ENCODE measurements around the gene SLC22A9.

The SLC22A9 gene

DNA sequence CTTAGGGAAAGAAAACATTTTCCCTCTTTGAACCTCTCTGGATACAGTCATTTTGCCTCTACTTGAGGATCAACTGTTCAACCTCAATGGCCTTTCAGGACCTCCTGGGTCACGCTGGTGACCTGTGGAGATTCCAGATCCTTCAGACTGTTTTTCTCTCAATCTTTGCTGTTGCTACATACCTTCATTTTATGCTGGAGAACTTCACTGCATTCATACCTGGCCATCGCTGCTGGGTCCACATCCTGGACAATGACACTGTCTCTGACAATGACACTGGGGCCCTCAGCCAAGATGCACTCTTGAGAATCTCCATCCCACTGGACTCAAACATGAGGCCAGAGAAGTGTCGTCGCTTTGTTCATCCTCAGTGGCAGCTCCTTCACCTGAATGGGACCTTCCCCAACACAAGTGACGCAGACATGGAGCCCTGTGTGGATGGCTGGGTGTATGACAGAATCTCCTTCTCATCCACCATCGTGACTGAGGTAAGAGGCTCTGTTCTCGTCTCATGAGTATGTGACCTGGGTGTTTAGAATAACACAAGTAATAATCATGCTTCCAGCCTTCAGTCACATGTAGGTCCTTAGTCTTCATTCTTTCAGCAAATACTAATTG is 495 bp downstream of the SLC22A9 start:
- no peak overlapping the region for H3K4me3 ChIP-seq (ENCODE audit: low read length)
- TF ChIP-seq, protein P1, sequence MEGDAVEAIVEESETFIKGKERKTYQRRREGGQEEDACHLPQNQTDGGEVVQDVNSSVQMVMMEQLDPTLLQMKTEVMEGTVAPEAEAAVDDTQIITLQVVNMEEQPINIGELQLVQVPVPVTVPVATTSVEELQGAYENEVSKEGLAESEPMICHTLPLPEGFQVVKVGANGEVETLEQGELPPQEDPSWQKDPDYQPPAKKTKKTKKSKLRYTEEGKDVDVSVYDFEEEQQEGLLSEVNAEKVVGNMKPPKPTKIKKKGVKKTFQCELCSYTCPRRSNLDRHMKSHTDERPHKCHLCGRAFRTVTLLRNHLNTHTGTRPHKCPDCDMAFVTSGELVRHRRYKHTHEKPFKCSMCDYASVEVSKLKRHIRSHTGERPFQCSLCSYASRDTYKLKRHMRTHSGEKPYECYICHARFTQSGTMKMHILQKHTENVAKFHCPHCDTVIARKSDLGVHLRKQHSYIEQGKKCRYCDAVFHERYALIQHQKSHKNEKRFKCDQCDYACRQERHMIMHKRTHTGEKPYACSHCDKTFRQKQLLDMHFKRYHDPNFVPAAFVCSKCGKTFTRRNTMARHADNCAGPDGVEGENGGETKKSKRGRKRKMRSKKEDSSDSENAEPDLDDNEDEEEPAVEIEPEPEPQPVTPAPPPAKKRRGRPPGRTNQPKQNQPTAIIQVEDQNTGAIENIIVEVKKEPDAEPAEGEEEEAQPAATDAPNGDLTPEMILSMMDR (conservative IDR thresholded peaks at IDR 0.05; ENCODE audit: low read depth, low read length): no peak
- no peak for DNase-seq (ENCODE audit: low read depth)

DNA sequence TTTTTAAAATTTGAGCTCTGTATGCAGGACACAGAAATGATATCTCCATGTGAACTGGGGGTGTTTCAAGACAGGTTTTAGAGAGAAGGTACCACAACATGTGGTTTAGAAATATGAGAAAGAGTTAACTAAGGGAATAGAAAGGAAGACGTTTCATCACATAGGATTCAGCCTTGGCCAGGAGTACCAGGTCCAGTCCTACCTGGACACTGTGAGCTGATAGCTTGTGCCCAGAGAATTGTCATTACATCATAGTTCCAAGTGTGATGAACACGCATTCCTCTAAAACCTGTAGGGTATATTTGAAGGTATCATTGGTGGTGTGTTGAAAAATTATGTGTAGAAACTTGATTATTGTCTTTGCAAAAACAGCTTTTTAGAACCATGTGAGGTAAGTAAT is 1.8 kb downstream of the SLC22A9 start:
- no peak overlapping the region for H3K4me3 ChIP-seq (ENCODE audit: low read length)
- TF ChIP-seq, protein P1 (conservative IDR thresholded peaks at IDR 0.05; ENCODE audit: low read depth, low read length): no peak
- no peak for DNase-seq (ENCODE audit: low read depth)

DNA sequence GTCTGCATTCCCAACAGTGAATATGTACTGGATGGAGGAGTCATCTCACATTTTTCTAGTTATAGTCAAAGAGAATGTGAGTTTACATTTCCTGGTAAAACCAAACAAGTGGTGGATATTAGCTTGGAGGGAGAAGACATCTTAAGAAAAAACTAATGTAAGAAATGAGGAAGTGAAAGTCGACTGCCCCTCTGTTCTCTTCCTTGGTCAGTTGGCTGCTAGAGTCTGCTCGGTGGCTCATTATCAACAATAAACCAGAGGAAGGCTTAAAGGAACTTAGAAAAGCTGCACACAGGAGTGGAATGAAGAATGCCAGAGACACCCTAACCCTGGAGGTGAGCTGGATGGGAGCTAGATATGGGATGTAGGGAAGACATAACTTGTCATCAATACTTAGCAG is 5.8 kb downstream of the SLC22A9 start:
- no peak overlapping the region for H3K4me3 ChIP-seq (ENCODE audit: low read length)
- TF ChIP-seq, protein P1 (conservative IDR thresholded peaks at IDR 0.05; ENCODE audit: low read depth, low read length): no peak
- DNase-seq (ENCODE audit: low read depth): no peak

DNA sequence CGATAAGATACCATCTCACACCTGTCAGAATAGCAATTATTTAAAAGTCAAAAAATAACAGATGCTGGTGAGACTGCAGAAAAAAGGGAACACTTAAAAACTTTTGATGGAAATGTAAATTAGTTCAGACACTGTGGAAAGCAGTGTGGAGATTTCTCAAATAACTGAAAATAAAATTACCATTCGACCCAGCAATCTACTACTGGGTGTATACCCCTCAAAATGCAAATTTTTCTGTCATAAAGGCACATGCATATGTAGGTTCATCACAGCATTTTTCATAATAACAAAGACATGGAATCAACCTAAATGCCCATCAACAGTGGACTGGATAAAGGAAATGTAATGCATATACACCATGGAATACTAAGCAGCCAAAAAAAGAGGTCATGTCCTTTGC is 10.5 kb downstream of the SLC22A9 start:
- TF ChIP-seq, protein P1 (conservative IDR thresholded peaks at IDR 0.05; ENCODE audit: low read depth, low read length): no peak
- no peak for DNase-seq (ENCODE audit: low read depth)

DNA sequence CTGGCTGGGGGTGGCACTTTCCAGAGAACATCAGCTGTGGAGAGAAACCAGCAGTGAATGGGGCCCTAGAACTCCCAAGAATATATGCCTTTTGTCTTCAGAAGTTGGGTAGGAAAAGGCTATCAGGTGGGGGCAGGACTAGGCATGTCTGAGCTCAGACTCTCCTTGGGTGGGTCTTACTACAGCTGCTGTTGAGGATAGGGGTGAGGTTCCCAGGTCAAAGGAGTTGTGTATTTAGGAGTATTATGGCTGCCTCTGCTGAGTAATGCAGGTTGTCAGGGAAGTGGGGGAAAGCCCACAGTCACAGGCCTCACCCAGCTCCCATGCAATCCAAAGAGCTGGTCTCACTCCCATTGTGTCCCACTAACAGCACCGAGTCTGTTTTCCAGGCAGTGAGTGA is 26.1 kb downstream of the SLC22A9 start:
- no peak for DNase-seq (ENCODE audit: low read depth)
- no peak overlapping the region for H3K4me3 ChIP-seq (ENCODE audit: low read length)
- TF ChIP-seq, protein P1 (conservative IDR thresholded peaks at IDR 0.05; ENCODE audit: low read depth, low read length): no peak

More for the DNA sequence above, 10.5 kb downstream of the SLC22A9 start:
- H3K4me3 ChIP-seq (ENCODE audit: low read length): no peak overlapping the region

DNA sequence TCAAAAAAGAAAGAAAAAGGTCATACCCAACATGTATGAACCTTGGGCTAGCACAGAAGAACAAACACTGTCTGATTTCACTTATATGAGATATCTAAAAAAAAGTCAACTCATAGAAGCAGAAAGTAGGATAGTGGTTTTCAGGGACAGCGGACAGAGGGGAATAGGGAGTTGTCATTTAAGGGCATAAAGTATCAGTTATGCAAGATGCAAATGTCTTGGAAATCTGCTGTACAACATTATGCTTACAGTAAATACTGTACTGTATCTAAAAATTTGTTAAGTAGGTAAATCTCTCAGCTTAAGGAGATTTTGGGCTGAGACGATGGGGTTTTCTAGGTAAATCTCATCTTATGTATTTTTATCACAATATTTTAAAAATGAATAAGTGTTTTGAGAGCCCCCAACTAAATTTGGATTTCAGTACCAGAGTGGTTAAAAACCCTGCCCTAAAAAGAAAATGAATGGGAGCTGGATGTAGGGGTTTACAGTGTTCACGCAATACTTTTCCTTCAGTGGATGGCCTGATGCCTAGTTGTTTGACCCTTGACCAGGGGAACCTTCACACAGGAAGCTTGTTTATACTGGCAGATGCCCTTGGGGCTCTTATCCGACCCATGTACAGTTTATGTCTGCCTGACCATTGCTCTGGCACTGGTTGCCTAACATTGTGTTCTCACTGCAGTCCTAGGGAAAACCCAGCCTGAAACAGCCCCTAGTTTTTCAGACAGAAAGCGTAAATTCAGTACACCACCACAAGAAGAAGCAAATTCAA is 34.8 kb downstream of the SLC22A9 start:
- TF ChIP-seq, protein P1 (conservative IDR thresholded peaks at IDR 0.05; ENCODE audit: low read depth, low read length): no peak
- no peak for DNase-seq (ENCODE audit: low read depth)
- no peak overlapping the region for H3K4me3 ChIP-seq (ENCODE audit: low read length)

DNA sequence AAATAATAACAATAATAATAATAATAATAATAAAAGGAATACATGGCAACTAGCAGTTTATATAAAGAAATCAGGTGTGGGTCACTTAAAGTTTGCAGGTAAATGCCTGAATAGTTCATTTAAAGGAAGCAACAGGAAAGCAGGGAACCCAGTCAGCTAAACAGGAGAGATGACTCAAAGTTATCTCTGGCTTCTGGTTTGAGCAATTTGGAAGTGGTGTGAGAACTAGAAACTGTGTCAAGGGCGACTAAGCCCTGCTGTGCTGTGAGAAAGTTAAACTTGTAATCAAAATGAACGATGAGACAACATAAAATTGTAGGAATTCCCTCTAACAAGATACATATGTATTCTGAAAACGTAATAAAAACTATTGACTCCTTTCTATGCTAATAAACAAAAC is 35.5 kb downstream of the SLC22A9 start:
- TF ChIP-seq, protein P1 (conservative IDR thresholded peaks at IDR 0.05; ENCODE audit: low read depth, low read length): no peak
- DNase-seq (ENCODE audit: low read depth): no peak
- no peak overlapping the region for H3K4me3 ChIP-seq (ENCODE audit: low read length)

Data from retinal pigment epithelial cell (primary cell).